AG10803 (cell line): ENCODE results near the gene ALDH8A1.

Experiments
- DNase-seq: peaks from one replicate; pipeline ENCODE4 v3.0.0; 2010; ENCODE audit warnings: low read depth
- H3K4me3 ChIP-seq: 2 replicates; pipeline ENCODE4 v1.5.1; 2011; ENCODE audit warnings: mild to moderate bottlenecking, low read length, control low read depth
- CTCF ChIP-seq: conservative IDR thresholded peaks from 2 replicates; pipeline ENCODE4 v1.5.1; 2011; ENCODE audit warnings: mild to moderate bottlenecking, low read length, control low read depth, inconsistent platforms

Gene ALDH8A1

GRCh38 chr6:134949927-134950326 lies at the start of gene ALDH8A1:
TSS of gene ALDH8A1 (minus strand) at chr6:134950101. CDS start at chr6:134950053, 48 bp downstream.
- H3K4me3 ChIP-seq: no peak within 1 kb of the TSS
- no peak for DNase-seq
- no peak for TF ChIP-seq CTCF

DNA sequence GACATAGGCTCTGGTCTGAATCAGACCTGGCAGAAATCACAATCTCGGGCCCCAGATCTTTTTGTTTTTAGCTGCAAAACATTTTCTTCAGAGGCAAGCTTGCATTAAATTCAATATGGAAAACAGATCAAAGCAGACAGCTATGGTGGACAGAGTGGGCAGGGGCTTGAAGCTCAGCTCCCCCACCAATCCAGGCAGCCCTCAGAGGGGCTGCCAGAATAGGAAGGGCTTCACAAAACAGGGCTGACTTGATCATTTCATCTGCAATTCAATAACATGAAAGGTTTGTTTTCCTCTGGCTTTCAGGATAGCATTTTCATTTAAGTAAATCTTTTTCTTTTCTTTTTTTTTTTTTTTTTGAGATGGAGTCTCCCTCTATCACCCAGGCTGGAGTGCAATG lies 49.2 kb upstream of the ALDH8A1 start:
- no peak overlapping the region for H3K4me3 ChIP-seq
- DNase-seq: no peak
- no peak for TF ChIP-seq CTCF

DNA sequence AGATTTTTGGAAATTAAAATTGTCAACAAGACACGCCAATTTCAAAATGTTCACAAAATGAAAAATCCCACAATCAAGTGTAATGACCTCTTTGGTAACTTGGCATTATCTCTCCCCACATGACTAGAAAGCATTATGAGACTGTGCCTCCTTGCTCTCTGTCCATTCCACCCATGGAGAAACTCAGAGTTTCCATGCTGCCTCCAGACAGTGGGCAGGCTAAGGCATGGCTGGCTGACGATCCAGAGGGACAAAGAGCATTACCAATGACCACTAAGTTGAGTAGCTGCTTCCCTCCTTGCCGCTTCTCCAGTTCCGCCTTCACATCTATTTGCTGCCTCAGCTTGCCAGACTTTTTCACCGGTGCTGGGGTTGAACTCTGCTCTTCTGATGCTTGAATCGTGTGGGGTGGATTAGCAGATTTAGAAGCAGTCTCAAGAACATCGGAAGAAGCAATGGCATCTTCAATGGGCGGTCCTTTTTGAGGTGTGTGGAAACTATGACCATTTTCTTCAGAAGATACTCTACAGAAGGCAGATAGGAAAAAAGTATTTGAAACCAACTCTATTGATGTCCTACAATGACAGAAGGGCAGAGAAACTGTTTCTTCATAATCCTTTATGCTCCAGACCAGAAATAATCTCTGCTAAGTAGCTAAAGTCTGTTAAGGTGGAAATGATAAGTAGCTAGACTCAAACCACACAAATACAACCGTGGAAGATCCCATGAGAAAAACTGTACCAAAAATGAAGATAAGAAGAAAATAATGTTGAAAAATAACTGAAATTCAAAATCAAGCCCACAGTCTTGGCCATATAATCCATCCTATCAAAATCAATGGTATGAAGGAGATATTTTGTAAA lies 47.5 kb upstream of the ALDH8A1 start:
- H3K4me3 ChIP-seq: no peak overlapping the region
- TF ChIP-seq CTCF: no peak
- DNase-seq: no peak

GRCh38 chr6:134995536-134995935 lies 45.6 kb upstream of the ALDH8A1 start:
- no peak overlapping the region for H3K4me3 ChIP-seq
- no peak for TF ChIP-seq CTCF
- no peak for DNase-seq

DNA sequence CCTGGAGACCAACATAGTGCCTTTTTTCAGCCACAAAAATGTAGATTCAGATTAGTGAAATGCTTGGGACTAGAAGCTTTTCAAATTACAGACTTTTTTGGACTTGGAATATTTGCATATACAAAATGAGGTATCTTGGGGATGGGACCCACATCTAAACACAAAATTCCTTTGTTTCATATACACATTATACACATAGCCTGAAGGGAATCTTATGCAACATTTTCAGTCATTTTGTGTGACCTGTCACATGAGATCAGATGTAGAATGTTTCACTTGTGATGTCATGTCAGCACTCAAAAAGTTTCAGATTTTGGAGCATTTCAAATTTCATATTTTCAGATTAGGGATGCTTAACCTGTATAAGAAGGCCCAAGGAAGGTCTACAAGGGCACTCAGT lies 44.5 kb upstream of the ALDH8A1 start:
- DNase-seq: no peak
- no peak for TF ChIP-seq CTCF

GRCh38 chr6:134992155-134992554 lies 42.3 kb upstream of the ALDH8A1 start:
- no peak overlapping the region for H3K4me3 ChIP-seq
- DNase-seq: no peak
- no peak for TF ChIP-seq CTCF

More for the DNA sequence above, 44.5 kb upstream of the ALDH8A1 start:
- no peak overlapping the region for H3K4me3 ChIP-seq

GRCh38 chr6:134990262-134990661 lies 40.4 kb upstream of the ALDH8A1 start:
- TF ChIP-seq CTCF: no peak
- DNase-seq: no peak
- no peak overlapping the region for H3K4me3 ChIP-seq
